GM12878 (cell line): ENCODE results near the gene MYH7. TPM values are rescaled to one million over a fixed set of nuclear protein-coding genes. Genes with fewer than 3 reads are reported as not detected.

Source experiments
- ASH2L ChIP-seq: fragments of 300-600, 200-600 bp; sonication (generic); IDR thresholded peaks from 2 replicates; pipeline ENCODE4 v1.6.1; 2017; ENCODE audit warnings: low read depth, mild to moderate bottlenecking, borderline replicate concordance
- CBX5 ChIP-seq: sonication (generic); IDR thresholded peaks from 2 replicates; pipeline ENCODE4 v1.6.1; 2016; ENCODE audit warnings: low read depth, moderate library complexity, mild to moderate bottlenecking, inconsistent platforms
- CEBPB ChIP-seq, 2 experiments: fragments of 150-350 bp in 1 of 2; IDR thresholded peaks; 2 replicates each; pipeline ENCODE4 v1.6.1; 2012 to 2014; ENCODE audit warnings: low read depth in 2 of 2, low read length in 2 of 2, borderline replicate concordance in 1 of 2, inconsistent platforms in 1 of 2
- CHD1 ChIP-seq: IDR thresholded peaks from 2 replicates; pipeline ENCODE4 v1.6.1; 2012; ENCODE audit warnings: low read depth, low read length, improper control_type of control experiment
- CUX1 ChIP-seq: IDR thresholded peaks from 2 replicates; pipeline ENCODE4 v1.6.1; 2012; ENCODE audit warnings: improper control_type of control experiment, low read depth, low read length; ENCODE audit not compliant: insufficient replicate concordance
- E2F4 ChIP-seq: IDR thresholded peaks from 2 replicates; pipeline ENCODE4 v1.6.1; 2012; ENCODE audit warnings: low read depth, low read length, improper control_type of control experiment
- ESRRA ChIP-seq: IDR thresholded peaks from 2 replicates; pipeline ENCODE4 v1.6.1; 2012; ENCODE audit warnings: mild to moderate bottlenecking, low read length, improper control_type of control experiment
- GABPA ChIP-seq: IDR thresholded peaks from 2 replicates; pipeline ENCODE4 v1.6.1; 2014; ENCODE audit warnings: antibody characterized with exemption, low read depth, mild to moderate bottlenecking, inconsistent platforms
- HCFC1 ChIP-seq: fragments of 150-350 bp; IDR thresholded peaks from 2 replicates; pipeline ENCODE4 v1.6.1; 2014; ENCODE audit warnings: low read length
- HDAC2 ChIP-seq: fragments of 200-600 bp; sonication (generic); IDR thresholded peaks from 2 replicates; pipeline ENCODE4 v1.6.1; 2017
- MTA2 ChIP-seq: fragments of 450-650 bp; IDR thresholded peaks from 2 replicates; pipeline ENCODE4 v1.6.1; 2016; ENCODE audit warnings: low read depth, mild to moderate bottlenecking, moderate library complexity
- NKRF ChIP-seq: fragments of 450-650 bp; conservative IDR thresholded peaks from 2 replicates; pipeline ENCODE4 v1.6.1; 2017; ENCODE audit warnings: mild to moderate bottlenecking, moderate library complexity
- NRF1 ChIP-seq: conservative IDR thresholded peaks from 2 replicates; pipeline ENCODE4 v1.6.1; 2011; ENCODE audit warnings: mild to moderate bottlenecking, low read depth, low read length, improper control_type of control experiment
- POLR2AphosphoS2 ChIP-seq: IDR thresholded peaks from 2 replicates; pipeline ENCODE4 v1.6.1; 2011; ENCODE audit warnings: low read depth, mild to moderate bottlenecking, low read length, improper control_type of control experiment, moderate library complexity
- POLR2AphosphoS5 ChIP-seq: IDR thresholded peaks from 2 replicates; pipeline ENCODE4 v1.6.1; 2011; ENCODE audit warnings: mild to moderate bottlenecking, low read length, inconsistent platforms
- RBBP5 ChIP-seq: fragments of 200-600 bp; sonication (generic); conservative IDR thresholded peaks from 2 replicates; pipeline ENCODE4 v1.6.1; 2016
- SREBF1 ChIP-seq: IDR thresholded peaks from 2 replicates; pipeline ENCODE4 v1.6.1; 2012; ENCODE audit warnings: mild to moderate bottlenecking, low read length
- TCF7 ChIP-seq: IDR thresholded peaks from 2 replicates; pipeline ENCODE4 v1.6.1; 2014; ENCODE audit warnings: antibody characterized with exemption, borderline replicate concordance
- ZBED1 ChIP-seq: IDR thresholded peaks from 2 replicates; pipeline ENCODE4 v1.6.1; 2016; ENCODE audit warnings: borderline replicate concordance
- ZNF384 ChIP-seq: IDR thresholded peaks from 2 replicates; pipeline ENCODE4 v1.6.1; 2012; ENCODE audit warnings: low read depth, mild to moderate bottlenecking, low read length, improper control_type of control experiment, borderline replicate concordance
- polyA plus RNA-seq, 11 experiments: library from polyadenylated mRNA; depleted of rRNA in 4 of 11; unstranded in 6 of 11; stranded (reverse) in 5 of 11; fragments of >200 nt; fragmentation: Nextera tagmentation in 4 of 11; fragmentation: Illumina TruSeq in 1 of 11; extraction: Ambion mirVana in 4 of 11; extraction: Trizol in 1 of 11; gene quantifications; 1 replicate in 1 of 11; 2 replicates in 10 of 11; pipeline versions ENCODE4 v1.2.1 to v1.2.3, GENCODE V29; 2011 to 2016; ENCODE audit warnings: inconsistent platforms in 2 of 11, missing spikeins in 2 of 11, low read depth in 1 of 11
- total RNA-seq, 4 experiments: library from RNA; depleted of rRNA in 3 of 4; stranded (reverse); fragments of >200 nt in 3 of 4; fragmentation: Illumina TruSeq in 1 of 4; extraction: Trizol in 1 of 4; gene quantifications; 2 replicates each; pipeline versions ENCODE4 v1.2.1 to v1.2.3, GENCODE V29; 2013 to 2021
- TF ChIP-seq, protein P1 (sequence below): fragments of 450-650 bp; IDR thresholded peaks from 2 replicates; pipeline ENCODE4 v1.6.1; 2014; ENCODE audit warnings: mild to moderate bottlenecking

Gene MYH7
- total and polyA plus RNA-seq, 10 of the 15 experiments (the other 5 are each of a cell fraction or from before 2014, with no cell fraction given), result 0.04 to 0.10 (median 0.05) TPM; not detected in 4

- TF ChIP-seq CBX5 (no peak; the same call in 1 of the 2 replicates), NRF1 (no peak), HCFC1 (peak; percentile 83), GABPA (peak; percentile 100), ESRRA (no peak), CEBPB (IDR thresholded peaks at IDR 0.05; ENCODE audit: borderline replicate concordance in 1 of 2, low read depth in 2 of 2, low read length in 2 of 2) (no peak), NKRF (peak; percentile 43; the same call in 1 of the 2 replicates), ASH2L (no peak), POLR2AphosphoS5 (peak; percentile 87), CUX1 (no peak), SREBF1 (peak; percentile 18; the same call in 1 of the 2 replicates), CHD1 (no peak), TCF7 (no peak), RBBP5 (no peak), HDAC2 (peak; percentile 96; the same call in 1 of the 2 replicates), E2F4 (no peak), MTA2 (0 out of 2 replicates have a peak, but pooled peaks have one; percentile 7), ZNF384 (peak; percentile 90), ZBED1 (no peak), POLR2AphosphoS2 (no peak)
- TF ChIP-seq, protein P1, sequence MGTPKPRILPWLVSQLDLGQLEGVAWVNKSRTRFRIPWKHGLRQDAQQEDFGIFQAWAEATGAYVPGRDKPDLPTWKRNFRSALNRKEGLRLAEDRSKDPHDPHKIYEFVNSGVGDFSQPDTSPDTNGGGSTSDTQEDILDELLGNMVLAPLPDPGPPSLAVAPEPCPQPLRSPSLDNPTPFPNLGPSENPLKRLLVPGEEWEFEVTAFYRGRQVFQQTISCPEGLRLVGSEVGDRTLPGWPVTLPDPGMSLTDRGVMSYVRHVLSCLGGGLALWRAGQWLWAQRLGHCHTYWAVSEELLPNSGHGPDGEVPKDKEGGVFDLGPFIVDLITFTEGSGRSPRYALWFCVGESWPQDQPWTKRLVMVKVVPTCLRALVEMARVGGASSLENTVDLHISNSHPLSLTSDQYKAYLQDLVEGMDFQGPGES, result peak; percentile 96
Measured at GRCh38 chr14:23469127-23469905, 33.9 kb upstream of the MYH7 start, which contains the start of gene NGDN (continued).
